HG02623 (cell line): ENCODE results near the gene DIPK1B.
"Not testable (repeated sequence)": the region's sequence is repeated elsewhere in the genome, so short reads cannot be mapped to it uniquely, and the experiment has no call there.

Source experiments
- ATAC-seq: cut with Tn5 transposase; IDR thresholded peaks from one replicate; pipeline ENCODE4 v1.9.1; 2021; ENCODE audit warnings: moderate library complexity; ENCODE audit not compliant: unreplicated experiment

The DIPK1B gene

GRCh38 chr9:136762915-136763648 lies 50.7 kb downstream of the DIPK1B start:
- ATAC-seq = no peak

GRCh38 chr9:136763649-136764035 lies 51.3 kb downstream of the DIPK1B start:
- no peak for ATAC-seq

GRCh38 chr9:136764301-136764891 lies 52.0 kb downstream of the DIPK1B start, which contains the start of gene LCN15:
Gene LCN15 (minus strand): TSS chr9:136764518. CDS start chr9:136764488, 30 bp downstream.
- ATAC-seq = no peak

GRCh38 chr9:136765041-136765440 lies 52.7 kb downstream of the DIPK1B start:
- ATAC-seq = no peak

GRCh38 chr9:136765745-136766409 lies 53.5 kb downstream of the DIPK1B start:
- not testable (repeated sequence) for ATAC-seq

- ATAC-seq = not testable (repeated sequence)
Observed at GRCh38 chr9:136766410-136767120, 54.2 kb downstream of the DIPK1B start.

- no peak for ATAC-seq
Observed at GRCh38 chr9:136769710-136770191, 57.4 kb downstream of the DIPK1B start.

- no peak for ATAC-seq
Observed at GRCh38 chr9:136771907-136772415, 59.6 kb downstream of the DIPK1B start.

- no peak for ATAC-seq
Observed at GRCh38 chr9:136773386-136774044, 61.1 kb downstream of the DIPK1B start.
